HL-60/S4 treated with retinoic acid at 250 ng/mL for 4 days and 3 days (cell line): ENCODE results near the gene RCOR2.

Experiments
- in situ Hi-C: fragments of 300-500 bp; cut with MboI; formaldehyde crosslinking; loops from 2 replicates; pipeline ENCODE4 v1.7.0; 2022; ENCODE audit warnings: low sequenced_read_pairs

RCOR2 gene

DNA sequence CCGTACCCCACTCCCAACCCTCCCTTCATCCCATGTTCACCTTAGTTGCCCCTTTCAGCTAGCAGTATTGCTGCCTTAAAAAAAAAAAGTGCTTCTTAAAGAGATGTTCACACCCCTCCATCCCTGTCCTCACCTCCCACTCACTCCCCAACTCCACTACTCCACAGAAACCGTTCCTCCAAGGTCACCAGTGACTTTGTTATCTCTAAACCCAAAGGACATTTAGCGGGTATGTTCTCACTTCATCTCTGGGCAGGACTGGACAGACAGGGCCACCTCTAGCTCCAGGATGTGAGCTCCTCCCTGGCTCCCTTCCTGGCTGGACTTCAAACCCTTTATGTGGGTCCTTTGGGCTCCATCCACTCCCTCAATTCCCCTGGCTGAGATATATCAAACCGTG lies 6.4 kb upstream of the RCOR2 start:
- in situ Hi-C loops = no loop called here

- in situ Hi-C loops = no loop called here
Observed at GRCh38 chr11:63922673-63923192, 5.8 kb upstream of the RCOR2 start.

DNA sequence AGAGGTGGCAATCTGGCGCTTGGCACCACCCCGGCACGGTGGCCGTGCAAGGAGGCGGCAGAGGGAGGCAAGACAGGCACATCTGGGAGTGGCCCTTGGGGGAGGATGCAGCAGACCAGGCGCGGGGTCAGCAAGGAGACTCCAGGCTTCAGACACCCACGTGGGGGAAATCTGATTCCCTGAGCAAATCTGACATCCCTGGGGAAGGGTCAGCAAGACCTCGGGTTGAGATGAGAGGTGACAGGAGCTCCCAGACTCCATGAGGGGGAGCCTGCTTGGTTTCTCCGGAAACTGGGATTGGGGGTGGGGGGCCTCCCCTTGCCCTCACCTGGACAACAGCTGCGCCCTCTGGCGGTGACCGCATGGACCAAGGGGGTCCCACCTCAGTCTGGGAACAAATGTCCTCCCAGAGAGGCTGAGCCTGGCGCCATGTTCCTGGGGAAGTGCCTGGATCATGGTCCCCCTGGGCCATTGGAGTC lies 4.0 kb upstream of the RCOR2 start:
- in situ Hi-C loops = no loop called here

DNA sequence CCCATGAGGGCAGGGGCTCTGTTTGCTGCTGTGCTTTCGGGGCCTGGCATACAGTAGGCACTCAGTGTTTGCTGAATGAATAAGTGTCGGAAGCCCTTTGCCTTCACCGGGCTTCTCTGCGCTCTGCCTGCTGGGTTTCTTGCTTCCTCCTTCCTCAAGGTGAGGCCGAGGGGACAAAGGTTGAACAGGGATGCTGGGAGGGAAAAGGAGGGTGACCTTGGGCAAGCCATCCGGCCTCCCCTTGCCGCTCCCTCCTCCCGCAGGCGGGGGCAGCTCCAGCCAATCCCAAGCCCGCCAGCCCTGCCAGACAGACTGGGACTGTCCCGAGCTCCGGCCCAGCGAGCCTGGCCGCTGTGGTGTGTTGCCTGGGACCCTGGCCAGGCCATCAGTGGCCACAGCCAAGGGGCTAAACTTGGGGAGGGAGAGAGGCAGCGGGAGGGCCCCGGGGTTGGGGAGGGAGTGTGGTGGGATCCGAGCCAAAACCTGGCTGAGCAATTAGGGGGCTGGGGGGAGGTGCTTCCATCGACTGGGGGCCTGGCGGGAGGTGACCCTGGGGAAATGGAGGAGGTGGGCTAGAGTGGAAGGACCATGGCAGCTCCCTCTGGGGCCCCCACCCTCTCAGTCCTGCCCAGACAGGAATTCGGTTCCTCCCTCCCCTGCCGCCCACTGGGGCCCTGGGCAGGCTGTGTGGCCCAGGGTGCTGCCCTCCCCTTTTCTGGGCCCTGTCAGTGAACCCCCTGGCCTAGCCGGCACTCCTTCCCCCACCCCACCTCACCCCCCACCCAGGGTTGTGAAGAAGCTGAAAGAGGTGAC lies 3.4 kb upstream of the RCOR2 start:
- in situ Hi-C loops = no loop called here

GRCh38 chr11:63919267-63920125 lies 2.5 kb upstream of the RCOR2 start:
- in situ Hi-C loops = no loop called here

GRCh38 chr11:63918507-63919191 lies 1.7 kb upstream of the RCOR2 start:
- in situ Hi-C loops = no loop called here

GRCh38 chr11:63917692-63918506 lies 935 bp upstream of the RCOR2 start:
- in situ Hi-C loops = no loop called here

DNA sequence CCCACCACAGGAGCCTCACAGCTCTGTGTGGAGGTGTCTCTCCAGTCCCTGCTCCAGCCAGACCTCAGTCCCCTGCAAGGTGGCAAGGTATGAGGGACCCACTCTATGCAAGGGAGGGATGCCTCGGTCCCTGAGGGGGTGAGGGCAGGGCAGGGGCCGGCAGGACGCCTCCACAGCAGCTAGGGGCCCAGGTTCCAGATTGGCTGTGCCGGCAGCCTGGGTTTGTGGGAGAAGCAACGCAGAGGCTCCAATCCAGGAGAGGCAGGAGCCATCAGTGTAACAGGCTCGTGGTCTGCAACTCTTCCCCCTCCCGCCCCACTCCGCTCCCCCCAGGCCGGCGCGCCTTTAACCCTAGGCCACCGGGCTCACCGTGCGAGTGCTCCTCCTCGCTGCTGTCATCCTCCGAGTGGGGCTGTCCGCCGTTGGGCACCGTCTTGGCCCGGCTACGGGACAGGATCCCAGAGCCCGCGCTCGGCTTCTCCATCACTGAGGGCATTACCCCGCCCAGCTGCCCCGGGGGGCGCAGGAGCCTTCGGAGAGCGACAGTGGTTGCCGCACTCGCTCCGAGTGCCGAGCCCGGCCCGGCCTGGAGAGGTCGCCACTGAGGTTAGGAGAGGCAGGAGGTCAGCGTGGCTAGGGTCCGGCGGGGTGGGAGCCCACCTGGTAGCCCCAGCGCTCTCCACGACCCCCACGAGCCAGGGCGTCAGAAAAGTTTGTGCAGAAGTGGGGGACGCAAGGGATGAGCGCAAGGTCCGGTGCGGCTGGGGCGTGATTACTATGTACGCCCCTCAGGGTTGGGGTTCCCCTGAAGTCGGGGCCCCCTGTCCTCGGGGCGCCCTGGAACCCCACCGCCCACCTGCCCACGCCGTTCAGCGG lies 765 bp downstream of the RCOR2 start:
- in situ Hi-C loops = no loop called here

- in situ Hi-C loops = no loop called here
Observed at GRCh38 chr11:63914896-63915691, 1.9 kb downstream of the RCOR2 start.

GRCh38 chr11:63913866-63914830 lies 2.8 kb downstream of the RCOR2 start:
- in situ Hi-C loops = no loop called here

- in situ Hi-C loops = no loop called here
Observed at GRCh38 chr11:63912678-63913077, 4.3 kb downstream of the RCOR2 start.

DNA sequence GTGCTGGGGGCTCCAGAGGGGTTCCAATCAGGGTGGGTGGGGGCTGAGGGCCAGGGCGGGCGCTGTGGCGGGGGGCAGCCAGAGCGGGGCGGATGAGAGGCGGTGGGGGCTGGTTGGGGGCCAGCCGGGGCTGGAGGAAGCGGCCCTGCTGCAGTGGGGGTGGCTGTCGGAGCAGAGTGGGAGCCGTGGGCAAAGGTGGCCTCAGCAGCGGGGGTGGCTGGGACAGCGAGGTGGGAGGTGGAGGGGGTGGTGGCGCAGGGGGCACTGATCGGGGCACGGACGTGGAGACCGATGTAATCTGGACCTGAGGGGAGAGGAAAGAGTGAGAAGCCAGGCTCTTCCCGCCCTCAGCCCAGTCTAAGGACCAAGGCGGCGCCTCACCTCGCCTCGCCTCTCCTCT lies 5.1 kb downstream of the RCOR2 start:
- in situ Hi-C loops = no loop called here

- in situ Hi-C loops = no loop called here
Observed at GRCh38 chr11:63911440-63911839, 5.5 kb downstream of the RCOR2 start.

DNA sequence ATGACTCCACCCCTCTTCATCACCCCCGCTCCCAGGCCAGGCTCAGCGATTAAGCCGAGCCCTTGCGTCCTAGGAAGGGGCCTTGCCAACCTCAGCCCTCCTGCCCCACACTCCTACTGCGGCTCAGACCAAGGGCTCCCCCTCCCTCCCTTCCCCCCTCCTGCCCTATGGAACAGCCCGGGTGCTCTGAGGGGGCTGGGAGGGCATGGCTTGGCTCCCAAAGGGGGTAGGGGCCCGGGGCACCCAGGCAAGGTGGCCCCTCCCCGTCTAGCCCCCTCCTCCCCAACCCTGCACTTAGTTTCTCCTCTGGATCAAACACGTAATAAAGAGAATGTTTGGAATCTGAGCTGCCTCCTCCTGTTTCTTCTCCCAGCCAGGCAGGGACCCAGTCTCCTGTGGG lies 6.3 kb downstream of the RCOR2 start:
- in situ Hi-C loops = no loop called here

DNA sequence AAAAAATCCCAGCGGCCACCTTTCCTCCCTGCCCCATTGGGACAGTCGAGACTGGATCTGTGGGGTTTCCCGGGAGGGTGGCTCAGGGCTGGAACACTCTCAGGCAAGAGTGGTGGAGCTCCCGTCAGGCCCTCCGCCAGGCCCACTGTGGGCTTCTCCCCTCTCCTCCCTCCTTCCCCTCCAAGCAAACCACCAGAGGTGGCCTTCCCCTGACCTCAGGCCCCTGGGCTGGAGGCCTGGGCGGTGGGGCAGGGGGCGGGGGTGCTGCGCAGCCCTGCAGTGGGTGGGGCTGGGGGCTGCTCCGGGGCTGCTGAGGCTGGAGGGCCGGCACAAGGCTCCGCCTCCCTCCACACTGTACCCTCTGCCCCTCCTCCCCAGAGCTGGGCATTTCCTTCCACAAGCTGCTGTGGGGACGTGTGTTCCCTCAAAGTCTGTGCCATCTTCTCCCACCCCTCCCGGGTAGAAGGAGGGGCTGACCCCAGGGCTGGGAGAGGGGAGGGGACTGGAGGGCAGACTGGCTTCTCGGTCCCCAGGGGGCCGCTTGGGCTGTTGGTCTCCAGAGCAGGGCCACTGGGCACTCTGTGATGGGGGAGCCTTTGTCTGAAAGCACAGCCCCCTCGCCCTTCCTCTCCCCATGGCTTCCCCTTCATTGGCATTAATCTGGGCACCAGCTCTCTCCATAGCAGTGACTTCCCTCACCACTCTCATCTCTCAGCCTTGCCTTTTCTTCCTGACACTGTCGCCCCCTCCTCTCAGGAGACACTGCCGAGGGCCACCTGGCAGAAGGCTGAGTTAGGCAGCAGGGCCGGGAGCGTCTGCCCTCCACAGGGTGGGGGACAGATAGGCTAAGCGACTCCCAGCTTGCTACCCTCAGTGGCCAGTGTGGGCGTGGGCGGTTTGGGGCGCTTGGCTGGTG lies 7.1 kb downstream of the RCOR2 start:
- in situ Hi-C loops = no loop called here

- in situ Hi-C loops = no loop called here
Observed at GRCh38 chr11:63908631-63909401, 8.1 kb downstream of the RCOR2 start.
